ENCODE measurements around the gene PPP1R12B. TPM values are rescaled to one million over a fixed set of nuclear protein-coding genes. Genes with fewer than 3 reads are reported as not detected.
A peak's percentile ranks its signal among the peaks of the same experiment; 100 is the strongest.
"Not testable (repeated sequence)": the region's sequence is repeated elsewhere in the genome, so short reads cannot be mapped to it uniquely, and the experiment has no call there.

The PPP1R12B gene
- total RNA-seq, 1 experiment from 2014 or later = 17.0 TPM

GRCh38 chr1:202638019-202638700 lies 289.7 kb downstream of the PPP1R12B start:
- no peaks in the 10 kb centered on the region for H3K4me1 ChIP-seq (ENCODE audit: insufficient read depth, low read length, poor library complexity, severe bottlenecking)
- H3K27me3 ChIP-seq (replicated peaks; ENCODE audit: insufficient read depth, low read depth, low read length, poor library complexity) = peaks cover 9% of the 10 kb centered on the region
- H3K9me3 ChIP-seq (ENCODE audit: low read depth, low read length, poor library complexity, severe bottlenecking) = no peaks in the 10 kb centered on the region
- H3K36me3 ChIP-seq (ENCODE audit: insufficient read depth, low read length, poor library complexity, severe bottlenecking) = no peaks in the 10 kb centered on the region
- no TSS peak for BruUV-seq (replicated peaks)
- H3K27ac ChIP-seq (ENCODE audit: low read depth, low read length, poor library complexity, severe bottlenecking) = no peak overlapping the region
- intact Hi-C loops (cut with micrococcal nuclease; ENCODE audit: unreplicated experiment) = no loop called here
- CTCF ChIA-PET = no interaction called here
- TF ChIP-seq EZH2 (IDR thresholded peaks at IDR 0.05; ENCODE audit: borderline replicate concordance, low read depth, low read length, poor library complexity, severe bottlenecking) (no peak), CTCF (conservative IDR thresholded peaks at IDR 0.05; ENCODE audit: low read depth, low read length) (no peak)
- no peak overlapping the region for H3K4me3 ChIP-seq (ENCODE audit: low read depth, low read length, poor library complexity, severe bottlenecking)
- DNase-seq (ENCODE audit: low spot score) = no peak
- POLR2A ChIA-PET (ENCODE audit: low non-redundant PET) = no interaction called here

DNA sequence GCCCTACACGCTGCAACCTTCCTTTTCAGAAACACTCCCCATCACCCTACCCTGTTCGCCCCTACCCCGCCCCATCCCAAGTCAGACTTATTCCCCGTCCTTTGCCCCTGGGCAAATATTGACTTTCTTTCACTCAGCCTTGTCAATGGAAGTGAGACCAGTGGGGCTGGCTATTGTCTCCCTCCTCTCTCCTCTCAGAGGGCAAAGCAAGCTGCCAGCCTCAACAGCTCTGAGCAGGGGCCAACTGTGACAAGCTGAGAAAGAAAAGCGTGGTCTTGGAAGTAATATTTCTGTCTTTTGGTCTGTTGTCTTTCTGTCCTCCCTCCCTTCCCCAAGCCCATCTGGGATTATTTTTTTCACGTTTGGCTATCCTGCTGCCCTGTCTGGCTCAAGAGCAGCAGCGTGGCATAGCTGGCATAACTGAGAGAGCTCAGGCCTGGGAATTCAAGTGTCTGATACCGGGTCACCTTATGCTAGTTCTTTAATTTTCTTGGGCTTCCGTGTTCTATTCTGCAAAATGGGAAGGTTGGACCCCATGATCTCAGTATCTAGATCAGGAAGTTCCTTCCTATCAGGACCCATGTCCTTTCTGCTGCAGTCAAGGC lies 290.3 kb downstream of the PPP1R12B start:
- H3K36me3 ChIP-seq (ENCODE audit: insufficient read depth, low read length, poor library complexity, severe bottlenecking); H3K4me1 ChIP-seq (ENCODE audit: insufficient read depth, low read length, poor library complexity, severe bottlenecking); POLR2A ChIA-PET (ENCODE audit: low non-redundant PET); BruUV-seq (replicated peaks); H3K4me3 ChIP-seq (ENCODE audit: low read depth, low read length, poor library complexity, severe bottlenecking); H3K9me3 ChIP-seq (ENCODE audit: low read depth, low read length, poor library complexity, severe bottlenecking); intact Hi-C loops (cut with micrococcal nuclease; ENCODE audit: unreplicated experiment); H3K27ac ChIP-seq (ENCODE audit: low read depth, low read length, poor library complexity, severe bottlenecking); DNase-seq (ENCODE audit: low spot score); CTCF ChIA-PET: not testable (repeated sequence)
- peaks cover 14% of the 10 kb centered on the region for H3K27me3 ChIP-seq (replicated peaks; ENCODE audit: insufficient read depth, low read depth, low read length, poor library complexity)

DNA sequence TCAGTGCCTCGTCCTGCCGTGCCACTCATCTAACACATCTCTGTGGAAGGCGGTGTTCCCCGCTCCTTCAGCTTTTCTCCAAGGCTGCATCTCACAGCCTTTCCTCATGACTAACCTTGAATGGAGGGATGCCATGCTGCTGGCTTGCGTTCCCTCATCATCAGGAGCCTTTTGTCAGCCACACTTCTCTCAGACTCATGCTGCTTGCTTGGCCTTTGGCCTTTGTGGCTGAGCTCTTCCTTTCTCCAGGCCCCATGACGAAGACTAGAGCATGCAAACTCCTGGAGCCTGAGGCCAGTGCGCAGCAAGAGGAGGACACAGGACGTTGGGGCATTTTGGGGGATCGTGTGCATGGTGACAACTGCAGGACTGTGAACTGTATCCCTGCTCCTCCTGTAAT lies 291.0 kb downstream of the PPP1R12B start:
- TF ChIP-seq CTCF (conservative IDR thresholded peaks at IDR 0.05; ENCODE audit: low read depth, low read length) = no peak
- no peak for TF ChIP-seq EZH2 (IDR thresholded peaks at IDR 0.05; ENCODE audit: borderline replicate concordance, low read depth, low read length, poor library complexity, severe bottlenecking)
- BruUV-seq (replicated peaks) = no TSS peak
- no peaks in the 10 kb centered on the region for H3K9me3 ChIP-seq (ENCODE audit: low read depth, low read length, poor library complexity, severe bottlenecking)
- POLR2A ChIA-PET (ENCODE audit: low non-redundant PET) = no interaction called here
- no peak for DNase-seq (ENCODE audit: low spot score)
- CTCF ChIA-PET = no interaction called here
- no peak overlapping the region for H3K27ac ChIP-seq (ENCODE audit: low read depth, low read length, poor library complexity, severe bottlenecking)
- H3K27me3 ChIP-seq (replicated peaks; ENCODE audit: insufficient read depth, low read depth, low read length, poor library complexity) = peaks cover 21% of the 10 kb centered on the region
- H3K4me1 ChIP-seq (ENCODE audit: insufficient read depth, low read length, poor library complexity, severe bottlenecking) = no peaks in the 10 kb centered on the region
- H3K36me3 ChIP-seq (ENCODE audit: insufficient read depth, low read length, poor library complexity, severe bottlenecking) = no peaks in the 10 kb centered on the region
- intact Hi-C loops (cut with micrococcal nuclease; ENCODE audit: unreplicated experiment) = no loop called here
- no peak overlapping the region for H3K4me3 ChIP-seq (ENCODE audit: low read depth, low read length, poor library complexity, severe bottlenecking)

- H3K4me3 ChIP-seq (ENCODE audit: low read depth, low read length, poor library complexity, severe bottlenecking) = peak overlapping the region; percentile 38
- peaks cover 44% of the 10 kb centered on the region for H3K27me3 ChIP-seq (replicated peaks; ENCODE audit: insufficient read depth, low read depth, low read length, poor library complexity)
Measured at GRCh38 chr1:202642212-202642611, 293.7 kb downstream of the PPP1R12B start.

More at GRCh38 chr1:202642212-202642611, 293.7 kb downstream of the PPP1R12B start:
- Histone ChIP-seq H3K9me3 (ENCODE audit: low read depth, low read length, poor library complexity, severe bottlenecking) (no peaks in the 10 kb centered on the region), H3K4me1 (ENCODE audit: insufficient read depth, low read length, poor library complexity, severe bottlenecking) (no peaks in the 10 kb centered on the region), H3K36me3 (ENCODE audit: insufficient read depth, low read length, poor library complexity, severe bottlenecking) (no peaks in the 10 kb centered on the region), H3K27ac (ENCODE audit: low read depth, low read length, poor library complexity, severe bottlenecking) (no peak overlapping the region)
- ChIA-PET CTCF (no interaction called here), POLR2A (ENCODE audit: low non-redundant PET) (no interaction called here)
- no peak for TF ChIP-seq CTCF (conservative IDR thresholded peaks at IDR 0.05; ENCODE audit: low read depth, low read length)
- TF ChIP-seq EZH2 (IDR thresholded peaks at IDR 0.05; ENCODE audit: borderline replicate concordance, low read depth, low read length, poor library complexity, severe bottlenecking) = no peak
- intact Hi-C loops (cut with micrococcal nuclease; ENCODE audit: unreplicated experiment) = no loop called here
- no peak for DNase-seq (ENCODE audit: low spot score)
- no TSS peak for BruUV-seq (replicated peaks)

All from A673 (cell line).